HepG2 (cell line): ENCODE measurements around the gene GADD45B. TPM values are rescaled to one million over a fixed set of nuclear protein-coding genes. Genes with fewer than 3 reads are reported as not detected.
A peak's percentile ranks its signal among the peaks of the same experiment; 100 is the strongest.

Experiments
- ATAC-seq: fragments of 200-7000 bp; cut with Tn5 transposase; 3 replicates; pipeline ENCODE4 v1.9.1; 2020; ENCODE audit warnings: mild to moderate bottlenecking, moderate library complexity
- BruUV-seq: library from RNA; stranded (reverse); fragments of 400-500 nt; replicated peaks from 2 replicates; lab custom pipeline; 2021; lab: Mats Ljungman, UMichigan
- CTCF ChIA-PET: fragments of 300-600 bp; formaldehyde crosslinking; extraction: SDS; loops from one replicate; lab custom pipeline; 2021; ENCODE audit warnings: low total read pairs, inconsistent platforms, low intra/inter-chr PET ratio; lab: Yijun Ruan, JAX
- POLR2A ChIA-PET: fragments of 350-600 bp; sonication (Branson Sonifier 250); formaldehyde crosslinking; loops from one replicate; lab custom pipeline; 2020; ENCODE audit warnings: antibody characterized with exemption, inconsistent platforms; lab: Yijun Ruan, JAX
- DNase-seq: peaks from one replicate; pipeline ENCODE4 v3.0.0-alpha.2; 2015; ENCODE audit warnings: low spot score
- FAIRE-seq: peaks from 3 replicates; lab custom pipeline; 2011; peaks lifted over from hg19 to GRCh38; lab: Jason Lieb, UNC
- H2AFZ ChIP-seq: one replicate; pipeline ENCODE4 v1.6.1; 2011; ENCODE audit warnings: low read length, inconsistent platforms
- H3K27ac ChIP-seq: fragments of 300-600 bp; 3 replicates; pipeline ENCODE4 v1.8.0; 2011; ENCODE audit warnings: mixed run types, mild to moderate bottlenecking, mixed read lengths, low read length, inconsistent platforms; ENCODE audit not compliant: insufficient read depth; ENCODE audit errors: extremely low read length
- H3K27me3 ChIP-seq, 2 experiments: fragments of 200-600 bp in 1 of 2; 2 replicates in 1 of 2; 3 replicates in 1 of 2; pipeline versions ENCODE4 v1.6.0 to v1.8.0; 2011; ENCODE audit warnings: low read length in 2 of 2, mild to moderate bottlenecking in 2 of 2, moderate library complexity in 2 of 2, inconsistent platforms in 1 of 2; ENCODE audit not compliant: insufficient read depth in 2 of 2, control insufficient read depth in 1 of 2
- H3K36me3 ChIP-seq, 2 experiments: fragments of 200-600 bp in 1 of 2; replicated peaks in 1 of 2; 2 replicates in 1 of 2; 3 replicates in 1 of 2; pipeline versions ENCODE4 v1.5.1 to v1.8.0; 2011; ENCODE audit warnings: low read length in 2 of 2, inconsistent platforms in 1 of 2; ENCODE audit not compliant: insufficient read depth in 2 of 2, control insufficient read depth in 1 of 2
- H3K4me1 ChIP-seq: 2 replicates; pipeline ENCODE4 v1.5.1; 2012; ENCODE audit warnings: low read length, inconsistent platforms; ENCODE audit not compliant: insufficient read depth
- H3K4me2 ChIP-seq: 2 replicates; pipeline ENCODE4 v1.6.0; 2011; ENCODE audit warnings: low read depth, low read length, inconsistent platforms
- H3K4me3 ChIP-seq, 3 experiments: fragments of 200-600 bp in 1 of 3; sonication (generic), shearing (Covaris generic) in 1 of 3; replicated peaks in 1 of 3; 2 replicates each; pipeline ENCODE4 v1.5.1; 2011 to 2016; ENCODE audit warnings: low read length in 3 of 3, inconsistent platforms in 2 of 3, low read depth in 2 of 3, mild to moderate bottlenecking in 2 of 3, control low read depth in 1 of 3, mixed read lengths in 1 of 3; ENCODE audit not compliant: insufficient read depth in 1 of 3
- H3K79me2 ChIP-seq: one replicate; pipeline ENCODE4 v1.6.1; 2011; ENCODE audit warnings: low read length, inconsistent platforms; ENCODE audit not compliant: insufficient read depth
- H3K9ac ChIP-seq: 2 replicates; pipeline ENCODE4 v1.6.0; 2011; ENCODE audit warnings: mild to moderate bottlenecking, low read depth, low read length, inconsistent platforms; ENCODE audit not compliant: insufficient read depth
- H3K9me3 ChIP-seq: 2 replicates; pipeline ENCODE4 v1.5.1; 2012; ENCODE audit warnings: mild to moderate bottlenecking, low read length
- H4K20me1 ChIP-seq: 2 replicates; pipeline ENCODE4 v1.6.0; 2011; ENCODE audit warnings: inconsistent platforms, mild to moderate bottlenecking, low read length, moderate library complexity; ENCODE audit not compliant: insufficient read depth
- ASH2L ChIP-seq: fragments of 300-600, 200-600 bp; sonication (generic); IDR thresholded peaks from 2 replicates; pipeline ENCODE4 v1.7.0; 2017; ENCODE audit warnings: low read depth, mild to moderate bottlenecking, moderate library complexity, mixed read lengths, low read length; ENCODE audit not compliant: insufficient read length
- CEBPG ChIP-seq: IDR thresholded peaks from 2 replicates; pipeline ENCODE4 v1.6.1; 2016
- GABPB1 ChIP-seq: IDR thresholded peaks from 2 replicates; pipeline ENCODE4 v1.6.1; 2016; ENCODE audit warnings: mild to moderate bottlenecking, missing genetic modification reagents, moderate library complexity, missing compliant biosample characterization
- GATA4 ChIP-seq: sonication (generic); IDR thresholded peaks from 2 replicates; pipeline ENCODE4 v1.6.1; 2016; ENCODE audit warnings: antibody characterized with exemption, low read depth, borderline replicate concordance
- HBP1 ChIP-seq: IDR thresholded peaks from 2 replicates; pipeline ENCODE4 v1.6.1; 2016; ENCODE audit warnings: low read depth, control low read depth
- HNRNPH1 ChIP-seq: fragments of 200-400 bp; formaldehyde crosslinking; optimal IDR thresholded peaks from 2 replicates; pipeline ENCODE3; 2017; ENCODE audit warnings: mild to moderate bottlenecking, low read depth, low read length
- POLR2A ChIP-seq, 2 experiments: IDR thresholded peaks; 2 replicates each; pipeline ENCODE4 v1.6.1; 2011; ENCODE audit warnings: low read depth in 2 of 2, low read length in 2 of 2, mild to moderate bottlenecking in 1 of 2, moderate library complexity in 1 of 2; ENCODE audit not compliant: insufficient read depth in 1 of 2
- POLR2AphosphoS2 ChIP-seq: IDR thresholded peaks from 2 replicates; pipeline ENCODE4 v1.6.1; 2011; ENCODE audit warnings: low read depth, low read length, improper control_type of control experiment
- POLR2AphosphoS5 ChIP-seq: IDR thresholded peaks from 2 replicates; pipeline ENCODE4 v1.6.1; 2012; ENCODE audit warnings: low read depth, low read length
- RBFOX2 ChIP-seq: fragments of 200-400 bp; formaldehyde crosslinking; IDR thresholded peaks from 2 replicates; pipeline ENCODE4 v1.6.1; 2017; ENCODE audit warnings: low read depth, mild to moderate bottlenecking, low read length
- ZBTB38 ChIP-seq: sonication (generic); formaldehyde crosslinking; IDR thresholded peaks from 2 replicates; pipeline ENCODE4 v1.5.1; 2020; ENCODE audit warnings: mild to moderate bottlenecking, missing genetic modification reagents
- ZBTB42 ChIP-seq: sonication (generic); formaldehyde crosslinking; IDR thresholded peaks from 2 replicates; pipeline ENCODE4 v1.5.0; 2020; ENCODE audit warnings: mild to moderate bottlenecking, missing genetic modification reagents
- ZC3H13 ChIP-seq: sonication (generic); formaldehyde crosslinking; IDR thresholded peaks from 2 replicates; pipeline ENCODE4 v1.8.1; 2023; ENCODE audit warnings: mild to moderate bottlenecking, missing genetic modification reagents, moderate library complexity
- ZNF3 ChIP-seq: IDR thresholded peaks from 2 replicates; pipeline ENCODE4 v1.7.0; 2017; ENCODE audit warnings: inconsistent platforms
- ZNF430 ChIP-seq: sonication (generic); formaldehyde crosslinking; IDR thresholded peaks from 2 replicates; pipeline ENCODE4 v1.9.0; 2021; ENCODE audit warnings: mild to moderate bottlenecking, missing genetic modification reagents
- ZNF574 ChIP-seq: sonication (generic); formaldehyde crosslinking; IDR thresholded peaks from 2 replicates; pipeline ENCODE4 v1.4.0; 2020; ENCODE audit warnings: missing genetic modification reagents
- ZNF687 ChIP-seq: sonication (generic); formaldehyde crosslinking; IDR thresholded peaks from 2 replicates; pipeline ENCODE4 v1.5.1; 2020; ENCODE audit warnings: mild to moderate bottlenecking, missing genetic modification reagents, moderate library complexity
- WGBS: methylation state at CpG from one replicate; pipeline ENCODE4 v1.1.6; 2017; ENCODE audit warnings: low lambda C conversion rate; 5-methylcytosine and 5-hydroxymethylcytosine counted together
- in situ Hi-C: cut with HindIII; loops from 2 replicates; pipeline ENCODE4 v1.10.0; 2017; ENCODE audit warnings: low pct_unique_long_range_greater_than_20kb; ENCODE audit not compliant: extremely low pct_ligation_motif_present
- intact Hi-C: fragments of 100-400 bp; cut with micrococcal nuclease; formaldehyde crosslinking; loops from one replicate; pipeline ENCODE4 v1.10.0; 2022; ENCODE audit not compliant: unreplicated experiment
- polyA plus RNA-seq, 8 experiments: library from polyadenylated mRNA; depleted of rRNA in 3 of 8; stranded (reverse) in 7 of 8; unstranded in 1 of 8; fragments of >200 nt; fragmentation: Illumina TruSeq in 4 of 8; extraction: Trizol in 4 of 8; gene quantifications; 2 replicates each; pipeline versions ENCODE4 v1.2.1 to v1.2.3, GENCODE V29; 2011 to 2016; ENCODE audit warnings: low read depth in 4 of 8, missing spikeins in 1 of 8, mixed read lengths in 1 of 8; ENCODE audit not compliant: insufficient read depth in 1 of 8
- total RNA-seq, 5 experiments: library from RNA; depleted of rRNA; stranded (reverse); fragments of >200 nt; fragmentation: Illumina TruSeq; extraction: Trizol; gene quantifications; 2 replicates each; pipeline ENCODE4 v1.2.3, GENCODE V29; 2016; ENCODE audit warnings: low read depth in 1 of 5

Gene GADD45B
- total and polyA plus RNA-seq, 2 of the 13 experiments (the other 11 are each of a cell fraction or from before 2014, with no cell fraction given), result 4.6 to 34.1 TPM

GRCh38 chr19:2478278-2478755 is 2.4 kb downstream of the GADD45B start:
- WGBS, result 65% methylated on average over 18 of the region's 20 CpGs
- Histone ChIP-seq H3K27ac (no peak overlapping the region), H3K4me2 (peak overlapping the region; percentile 81), H3K9ac (0 out of 2 replicates have a peak overlapping the region, but pooled peaks have one; percentile 15), H4K20me1 (peaks cover 28% of the 10 kb centered on the region; the same call in 1 of the 2 replicates), H3K36me3 (no peaks in the 10 kb centered on the region; a peak in 1 of 5 replicates), H3K27me3 (no peaks in the 10 kb centered on the region; a peak in 2 of 5 replicates), H3K4me3 (peak overlapping the region in 2 of 3 experiments; percentile 24 to 50; a peak in 4 of 6 replicates), H3K79me2 (peaks cover 14% of the 10 kb centered on the region), H3K9me3 (no peaks in the 10 kb centered on the region), H2AFZ (no peak overlapping the region), H3K4me1 (peaks cover 33% of the 10 kb centered on the region)
- DNase-seq (no peak), FAIRE-seq (no peak), ATAC-seq (no peak)
- intact Hi-C loops (loop anchor here (5.0 kb wide), 2 partner anchors 49 to 64 kb away; no protein-coding TSS in a partner anchor), in situ Hi-C loops (loop anchor here (5.0 kb wide), 2 partner anchors 64 to 134 kb away; no protein-coding TSS in a partner anchor)
- ChIA-PET CTCF (no interaction called here), POLR2A (interaction anchor here (0.8 to 5.9 kb wide), 10 partner anchors 12 to 132 kb away, joined by 3 to 199 read pairs (median 10); no protein-coding TSS in a partner anchor)
- BruUV-seq, result no TSS peak
- TF ChIP-seq POLR2AphosphoS5 (no peak; the same call in 1 of the 2 replicates), ZC3H13 (CRISPR knock-in tag) (no peak), ZNF430 (no peak), HBP1 (CRISPR knock-in tag) (no peak), ZBTB42 (CRISPR knock-in tag) (no peak), POLR2AphosphoS2 (peak; percentile 47), ZNF687 (peak; percentile 38; the same call in 1 of the 2 replicates), GATA4 (0 out of 2 replicates have a peak, but pooled peaks have one; percentile 19), GABPB1 (CRISPR knock-in tag) (0 out of 2 replicates have a peak, but pooled peaks have one; percentile 0), ASH2L (no peak), CEBPG (CRISPR knock-in tag) (0 out of 2 replicates have a peak, but pooled peaks have one; percentile 16), ZNF574 (CRISPR knock-in tag) (no peak), HNRNPH1 (no peak), ZNF3 (no peak), RBFOX2 (0 out of 2 replicates have a peak, but pooled peaks have one; percentile 49), POLR2A (IDR thresholded peaks at IDR 0.05; ENCODE audit: insufficient read depth in 1 of 2, low read depth in 2 of 2, low read length in 2 of 2) (peak in 1 of 2 experiments; percentile 36; a peak in 2 of 4 replicates), ZBTB38 (CRISPR knock-in tag) (peak; percentile 31; the same call in 1 of the 2 replicates)
